HCT116 (cell line): ENCODE data around the gene PKDCC. TPM values are rescaled to one million over a fixed set of nuclear protein-coding genes. Genes with fewer than 3 reads are reported as not detected.

Experiments
- ATAC-seq: fragments of 200-7000 bp; cut with Tn5 transposase; 2 replicates; pipeline ENCODE4 v1.9.1; 2020; ENCODE audit warnings: mild to moderate bottlenecking, moderate library complexity
- BruUV-seq: library from RNA; stranded (reverse); fragments of 400-500 nt; replicated peaks from 2 replicates; lab custom pipeline; 2021; lab: Mats Ljungman, UMichigan
- CTCF ChIA-PET: fragments of 300-600 bp; sonication (Branson Sonifier 250); formaldehyde crosslinking; loops from one replicate; lab custom pipeline; 2021; ENCODE audit warnings: antibody characterized with exemption; lab: Charles Lee
- POLR2A ChIA-PET: fragments of 300-600, 350-600 bp; sonication (Branson Sonifier 250); formaldehyde crosslinking; loops from one replicate; lab custom pipeline; 2021; ENCODE audit warnings: antibody characterized with exemption; lab: Charles Lee
- RAD21 ChIA-PET, 2 experiments: fragments of 300-600 bp; sonication (Branson Sonifier 250); formaldehyde crosslinking; loops; one replicate each; lab custom pipeline; 2023; ENCODE audit warnings: low total read pairs in 2 of 2; ENCODE audit not compliant: uncharacterized antibody in 2 of 2, unreplicated experiment in 2 of 2, low non-redundant PET in 1 of 2; lab: Charles Lee
- DNase-seq: peaks from one replicate; pipeline ENCODE4 v3.0.0-alpha.2; 2010; ENCODE audit warnings: low read depth, low spot score
- H2AFZ ChIP-seq: fragments of 200-600 bp; shearing (Covaris generic), sonication (generic); 2 replicates; pipeline ENCODE4 v1.6.1; 2017; ENCODE audit warnings: low read depth, mixed run types, mixed read lengths, antibody characterized with exemption, low read length; ENCODE audit not compliant: poor library complexity, severe bottlenecking
- H3K27ac ChIP-seq: 2 replicates; pipeline ENCODE4 v1.5.1; 2012; ENCODE audit warnings: low read depth, low read length
- H3K27me3 ChIP-seq: fragments of 200-600 bp; sonication (generic); 2 replicates; pipeline ENCODE4 v1.6.1; 2016; ENCODE audit warnings: mixed run types, low read length, mixed read lengths; ENCODE audit not compliant: insufficient read depth
- H3K36me3 ChIP-seq, 2 experiments: fragments of 200-500 bp in 1 of 2; fragments of 200-600 bp in 1 of 2; sonication (Bioruptor generic) in 1 of 2; sonication (generic) in 1 of 2; 2 replicates each; pipeline versions ENCODE4 v1.5.1 to v1.6.1; 2014 to 2016; ENCODE audit warnings: low read length in 2 of 2, inconsistent platforms in 1 of 2, mixed read lengths in 1 of 2, mixed run types in 1 of 2; ENCODE audit not compliant: insufficient read depth in 2 of 2, control insufficient read depth in 1 of 2
- H3K4me1 ChIP-seq, 2 experiments: fragments of 200-600 bp in 1 of 2; sonication (generic) in 1 of 2; 2 replicates each; pipeline versions ENCODE4 v1.5.1 to v1.6.1; 2012 to 2017; ENCODE audit warnings: low read length in 2 of 2, inconsistent platforms in 1 of 2, mild to moderate bottlenecking in 1 of 2, mixed read lengths in 1 of 2, mixed run types in 1 of 2, moderate library complexity in 1 of 2; ENCODE audit not compliant: insufficient read depth in 2 of 2, control insufficient read depth in 1 of 2
- H3K4me2 ChIP-seq: fragments of 200-600 bp; sonication (generic); 2 replicates; pipeline ENCODE4 v1.6.1; 2017; ENCODE audit warnings: mixed run types, low read length, mixed read lengths
- H3K4me3 ChIP-seq, 2 experiments: fragments of 200-600 bp in 1 of 2; sonication (generic) in 1 of 2; replicated peaks in 1 of 2; 2 replicates each; pipeline ENCODE4 v1.5.1; 2011 to 2016; ENCODE audit warnings: low read length in 2 of 2, control low read depth in 1 of 2, low read depth in 1 of 2, mild to moderate bottlenecking in 1 of 2, mixed read lengths in 1 of 2, mixed run types in 1 of 2
- H3K79me2 ChIP-seq: fragments of 200-600 bp; sonication (generic); 2 replicates; pipeline ENCODE4 v1.6.1; 2017; ENCODE audit warnings: mild to moderate bottlenecking, mixed run types, low read length, moderate library complexity, mixed read lengths; ENCODE audit not compliant: insufficient read depth
- H3K9ac ChIP-seq: fragments of 200-600 bp; sonication (generic); 2 replicates; pipeline ENCODE4 v1.6.1; 2016; ENCODE audit warnings: low read length, mixed read lengths
- H3K9me2 ChIP-seq: fragments of 200-600 bp; sonication (generic), shearing (Covaris generic); 2 replicates; pipeline ENCODE4 v1.6.1; 2017; ENCODE audit warnings: mixed run types, mild to moderate bottlenecking, moderate library complexity; ENCODE audit not compliant: insufficient read depth
- H3K9me3 ChIP-seq, 2 experiments: fragments of 200-500 bp in 1 of 2; fragments of 200-600 bp in 1 of 2; sonication (Bioruptor generic) in 1 of 2; sonication (generic) in 1 of 2; 2 replicates each; pipeline ENCODE4 v1.6.1; 2014 to 2017; ENCODE audit warnings: low read length in 2 of 2, mixed read lengths in 2 of 2, inconsistent platforms in 1 of 2, low read depth in 1 of 2, mild to moderate bottlenecking in 1 of 2, mixed run types in 1 of 2, moderate library complexity in 1 of 2; ENCODE audit not compliant: control insufficient read depth in 1 of 2, insufficient read depth in 1 of 2
- H4K20me1 ChIP-seq: fragments of 200-600 bp; sonication (generic), shearing (Covaris generic); 2 replicates; pipeline ENCODE4 v1.6.1; 2017; ENCODE audit warnings: mixed run types, mild to moderate bottlenecking, moderate library complexity; ENCODE audit not compliant: insufficient read depth
- CBX3 ChIP-seq: IDR thresholded peaks from 2 replicates; pipeline ENCODE4 v1.6.1; 2012; ENCODE audit warnings: low read depth
- ELF1 ChIP-seq: IDR thresholded peaks from 2 replicates; pipeline ENCODE4 v1.6.1; 2012; ENCODE audit warnings: low read depth, borderline replicate concordance
- EZH2 ChIP-seq: fragments of 200-600 bp; sonication (generic); IDR thresholded peaks from 2 replicates; pipeline ENCODE4 v1.6.1; 2017; ENCODE audit warnings: antibody characterized with exemption, mixed run types
- EZH2phosphoT487 ChIP-seq: fragments of 200-600 bp; IDR thresholded peaks from 2 replicates; pipeline ENCODE4 v1.6.1; 2018; ENCODE audit warnings: antibody characterized with exemption, borderline replicate concordance
- FOSL1 ChIP-seq: IDR thresholded peaks from 2 replicates; pipeline ENCODE4 v1.6.1; 2012; ENCODE audit warnings: low read depth
- JUND ChIP-seq: IDR thresholded peaks from 2 replicates; pipeline ENCODE4 v1.6.1; 2012
- RAD21 ChIP-seq: IDR thresholded peaks from 2 replicates; pipeline ENCODE4 v1.6.1; 2012; ENCODE audit warnings: low read depth, mild to moderate bottlenecking
- SIN3A ChIP-seq: IDR thresholded peaks from 2 replicates; pipeline ENCODE4 v1.6.1; 2012; ENCODE audit warnings: low read depth
- SP1 ChIP-seq: IDR thresholded peaks from 2 replicates; pipeline ENCODE4 v1.6.1; 2012; ENCODE audit warnings: low read depth
- TCF7L2 ChIP-seq: IDR thresholded peaks from 2 replicates; pipeline ENCODE4 v1.7.0; 2011; ENCODE audit warnings: borderline replicate concordance, inconsistent platforms; ENCODE audit not compliant: insufficient read depth, insufficient read length; ENCODE audit errors: extremely low read depth
- YY1 ChIP-seq: IDR thresholded peaks from 2 replicates; pipeline ENCODE4 v1.6.1; 2011; ENCODE audit warnings: low read length, low read depth, moderate library complexity, mild to moderate bottlenecking; ENCODE audit not compliant: insufficient replicate concordance; ENCODE audit errors: extremely low read depth
- ZFX ChIP-seq: fragments of 450-650 bp; IDR thresholded peaks from 2 replicates; pipeline ENCODE4 v1.6.1; 2017
- ZNF274 ChIP-seq: fragments of 200-500 bp; sonication (Bioruptor generic); IDR thresholded peaks from 2 replicates; pipeline ENCODE4 v1.6.1; 2014; ENCODE audit warnings: mild to moderate bottlenecking, low read depth, low read length, inconsistent platforms
- intact Hi-C: fragments of 100-400 bp; cut with micrococcal nuclease; formaldehyde crosslinking; loops from 2 replicates; pipeline ENCODE4 v1.10.0; 2022
- total RNA-seq: library from RNA; stranded (reverse); gene quantifications from one replicate; pipeline ENCODE4 v1.2.1, GENCODE V29; 2021; ENCODE audit not compliant: unreplicated experiment
- TF ChIP-seq, protein P1 (sequence below): IDR thresholded peaks from 2 replicates; pipeline ENCODE4 v1.6.1; 2012
- TF ChIP-seq, protein P2 (sequence below): IDR thresholded peaks from 2 replicates; pipeline ENCODE4 v1.6.1; 2012
- TF ChIP-seq, protein P3 (sequence below): IDR thresholded peaks from 2 replicates; pipeline ENCODE4 v1.6.1; 2012; ENCODE audit warnings: low read depth

PKDCC gene
- total RNA-seq, 1 experiment from 2014 or later, result 0.84 TPM

DNA sequence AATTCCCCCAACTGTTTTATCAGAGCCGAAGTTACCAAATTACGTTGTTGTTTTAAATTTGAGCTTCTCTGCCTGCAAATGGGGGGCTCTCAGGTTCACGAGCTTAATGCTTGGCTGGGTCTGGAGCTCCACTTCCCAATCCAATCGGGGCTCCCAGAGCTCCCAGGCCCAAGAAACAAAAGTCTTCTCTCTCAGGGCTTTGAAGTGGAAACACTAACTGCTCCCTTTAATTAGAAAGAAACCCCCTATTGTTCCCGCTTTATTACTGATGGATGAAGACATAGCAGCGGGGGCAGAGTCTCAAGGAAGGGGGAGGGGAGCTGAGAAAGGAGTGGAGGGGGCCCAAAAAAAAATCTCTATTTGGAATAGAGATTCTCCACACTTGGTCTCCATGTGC lies 15.6 kb upstream of the PKDCC start:
- Histone ChIP-seq H3K9ac (no peak overlapping the region), H3K9me2 (no peaks in the 10 kb centered on the region), H3K27me3 (0 out of 2 replicates have a peak, but pooled peaks cover 3% of the 10 kb centered on the region), H3K36me3 (no peaks in the 10 kb centered on the region), H4K20me1 (no peaks in the 10 kb centered on the region), H3K79me2 (no peaks in the 10 kb centered on the region), H3K4me3 (no peak overlapping the region), H2AFZ (no peak overlapping the region), H3K27ac (no peak overlapping the region), H3K4me1 (no peaks in the 10 kb centered on the region), H3K9me3 (no peaks in the 10 kb centered on the region), H3K4me2 (no peak overlapping the region)
- TF ChIP-seq, protein P1, sequence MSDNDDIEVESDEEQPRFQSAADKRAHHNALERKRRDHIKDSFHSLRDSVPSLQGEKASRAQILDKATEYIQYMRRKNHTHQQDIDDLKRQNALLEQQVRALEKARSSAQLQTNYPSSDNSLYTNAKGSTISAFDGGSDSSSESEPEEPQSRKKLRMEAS, result no peak
- TF ChIP-seq SIN3A (no peak), JUND (no peak), EZH2phosphoT487 (no peak), FOSL1 (no peak), ZFX (no peak), SP1 (no peak), CBX3 (no peak), RAD21 (no peak), ZNF274 (no peak), TCF7L2 (no peak), YY1 (no peak)
- TF ChIP-seq, protein P2, sequence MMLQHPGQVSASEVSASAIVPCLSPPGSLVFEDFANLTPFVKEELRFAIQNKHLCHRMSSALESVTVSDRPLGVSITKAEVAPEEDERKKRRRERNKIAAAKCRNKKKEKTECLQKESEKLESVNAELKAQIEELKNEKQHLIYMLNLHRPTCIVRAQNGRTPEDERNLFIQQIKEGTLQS, result no peak
- no TSS peak for BruUV-seq
- no peak for ATAC-seq
- ChIA-PET POLR2A (no interaction called here), RAD21 (no interaction called here), CTCF (no interaction called here)
- DNase-seq, result no peak
- intact Hi-C loops, result no loop called here

GRCh38 chr2:42032745-42033144 lies 15.1 kb upstream of the PKDCC start:
- Histone ChIP-seq H3K4me1 (no peaks in the 10 kb centered on the region), H3K27me3 (0 out of 2 replicates have a peak, but pooled peaks cover 3% of the 10 kb centered on the region), H3K36me3 (no peaks in the 10 kb centered on the region), H3K9me3 (no peaks in the 10 kb centered on the region), H2AFZ (no peak overlapping the region), H3K79me2 (no peaks in the 10 kb centered on the region), H3K4me2 (no peak overlapping the region), H3K27ac (no peak overlapping the region), H3K9me2 (no peaks in the 10 kb centered on the region), H3K4me3 (no peak overlapping the region), H3K9ac (no peak overlapping the region), H4K20me1 (no peaks in the 10 kb centered on the region)
- no peak for DNase-seq
- no peak for ATAC-seq
- ChIA-PET CTCF (no interaction called here), POLR2A (no interaction called here), RAD21 (no interaction called here)
- no TSS peak for BruUV-seq
- intact Hi-C loops, result no loop called here
- TF ChIP-seq, protein P3, sequence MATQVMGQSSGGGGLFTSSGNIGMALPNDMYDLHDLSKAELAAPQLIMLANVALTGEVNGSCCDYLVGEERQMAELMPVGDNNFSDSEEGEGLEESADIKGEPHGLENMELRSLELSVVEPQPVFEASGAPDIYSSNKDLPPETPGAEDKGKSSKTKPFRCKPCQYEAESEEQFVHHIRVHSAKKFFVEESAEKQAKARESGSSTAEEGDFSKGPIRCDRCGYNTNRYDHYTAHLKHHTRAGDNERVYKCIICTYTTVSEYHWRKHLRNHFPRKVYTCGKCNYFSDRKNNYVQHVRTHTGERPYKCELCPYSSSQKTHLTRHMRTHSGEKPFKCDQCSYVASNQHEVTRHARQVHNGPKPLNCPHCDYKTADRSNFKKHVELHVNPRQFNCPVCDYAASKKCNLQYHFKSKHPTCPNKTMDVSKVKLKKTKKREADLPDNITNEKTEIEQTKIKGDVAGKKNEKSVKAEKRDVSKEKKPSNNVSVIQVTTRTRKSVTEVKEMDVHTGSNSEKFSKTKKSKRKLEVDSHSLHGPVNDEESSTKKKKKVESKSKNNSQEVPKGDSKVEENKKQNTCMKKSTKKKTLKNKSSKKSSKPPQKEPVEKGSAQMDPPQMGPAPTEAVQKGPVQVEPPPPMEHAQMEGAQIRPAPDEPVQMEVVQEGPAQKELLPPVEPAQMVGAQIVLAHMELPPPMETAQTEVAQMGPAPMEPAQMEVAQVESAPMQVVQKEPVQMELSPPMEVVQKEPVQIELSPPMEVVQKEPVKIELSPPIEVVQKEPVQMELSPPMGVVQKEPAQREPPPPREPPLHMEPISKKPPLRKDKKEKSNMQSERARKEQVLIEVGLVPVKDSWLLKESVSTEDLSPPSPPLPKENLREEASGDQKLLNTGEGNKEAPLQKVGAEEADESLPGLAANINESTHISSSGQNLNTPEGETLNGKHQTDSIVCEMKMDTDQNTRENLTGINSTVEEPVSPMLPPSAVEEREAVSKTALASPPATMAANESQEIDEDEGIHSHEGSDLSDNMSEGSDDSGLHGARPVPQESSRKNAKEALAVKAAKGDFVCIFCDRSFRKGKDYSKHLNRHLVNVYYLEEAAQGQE, result no peak
- no peak for TF ChIP-seq EZH2
- no peak for TF ChIP-seq ELF1
- no peak for TF ChIP-seq YY1
- TF ChIP-seq, protein P2, result no peak
- TF ChIP-seq FOSL1, result no peak
- no peak for TF ChIP-seq SP1
- TF ChIP-seq JUND, result no peak
